AG08396 (cell line): ENCODE data around the gene ANKRD36.
"Not testable (repeated sequence)": the region's sequence is repeated elsewhere in the genome, so short reads cannot be mapped to it uniquely, and the experiment has no call there.

Experiments
- DNase-seq: peaks from one replicate; pipeline ENCODE4 v3.0.0; 2012; ENCODE audit warnings: low spot score, mixed read lengths

Gene ANKRD36

GRCh38 chr2:97113050-97113881 lies at the start of gene ANKRD36:
ANKRD36 (plus strand) TSS chr2:97113153; CDS start chr2:97113740, 587 bp downstream.
- DNase-seq = peak; percentile 81

GRCh38 chr2:97066030-97066429 lies 46.9 kb upstream of the ANKRD36 start:
- DNase-seq = not testable (repeated sequence)

- no peak for DNase-seq
Observed at GRCh38 chr2:97067279-97068004, 45.5 kb upstream of the ANKRD36 start.

GRCh38 chr2:97068074-97068473 lies 44.9 kb upstream of the ANKRD36 start:
- no peak for DNase-seq

GRCh38 chr2:97068722-97069121 lies 44.2 kb upstream of the ANKRD36 start:
- not testable (repeated sequence) for DNase-seq

GRCh38 chr2:97070915-97071314 lies 42.0 kb upstream of the ANKRD36 start:
- not testable (repeated sequence) for DNase-seq

- DNase-seq = not testable (repeated sequence)
Observed at GRCh38 chr2:97077213-97077612, 35.7 kb upstream of the ANKRD36 start.

GRCh38 chr2:97080855-97081254 lies 32.1 kb upstream of the ANKRD36 start:
- DNase-seq = not testable (repeated sequence)

- DNase-seq = not testable (repeated sequence)
Observed at GRCh38 chr2:97082206-97082605, 30.7 kb upstream of the ANKRD36 start.

- DNase-seq = not testable (repeated sequence)
Observed at GRCh38 chr2:97083516-97083915, 29.4 kb upstream of the ANKRD36 start.

GRCh38 chr2:97085093-97085492 lies 27.9 kb upstream of the ANKRD36 start:
- not testable (repeated sequence) for DNase-seq

GRCh38 chr2:97088706-97089105 lies 24.2 kb upstream of the ANKRD36 start:
- not testable (repeated sequence) for DNase-seq

GRCh38 chr2:97092946-97093345 lies 20.0 kb upstream of the ANKRD36 start:
- DNase-seq = not testable (repeated sequence)

- not testable (repeated sequence) for DNase-seq
Observed at GRCh38 chr2:97093983-97094771, 18.8 kb upstream of the ANKRD36 start.

- DNase-seq = not testable (repeated sequence)
Observed at GRCh38 chr2:97094772-97095611, 18.0 kb upstream of the ANKRD36 start, which contains the start of gene FAHD2B. FAHD2B (minus strand) TSS chr2:97094882; CDS start chr2:97091706, 3,176 bp downstream.

- no peak for DNase-seq
Observed at GRCh38 chr2:97095661-97096060, 17.3 kb upstream of the ANKRD36 start.

GRCh38 chr2:97098786-97099372 lies 14.1 kb upstream of the ANKRD36 start:
- not testable (repeated sequence) for DNase-seq

- not testable (repeated sequence) for DNase-seq
Observed at GRCh38 chr2:97106878-97107277, 6.1 kb upstream of the ANKRD36 start.

GRCh38 chr2:97111246-97111645 lies 1.7 kb upstream of the ANKRD36 start:
- not testable (repeated sequence) for DNase-seq

GRCh38 chr2:97112320-97113049 lies 468 bp upstream of the ANKRD36 start:
- DNase-seq = not testable (repeated sequence)
